Caco-2 (cell line): Measurements from ENCODE around the gene PLXNA4. TPM values are rescaled to one million over a fixed set of nuclear protein-coding genes. Genes with fewer than 3 reads are reported as not detected.

Experiments used
- BruUV-seq: library from RNA; stranded (reverse); fragments of 400-500 nt; replicated peaks from 2 replicates; lab custom pipeline; 2021; lab: Mats Ljungman, UMichigan
- CTCF ChIA-PET: fragments of 300-600 bp; sonication (Branson Sonifier 250); formaldehyde crosslinking; loops from one replicate; lab custom pipeline; 2022; ENCODE audit warnings: antibody characterized with exemption; lab: Charles Lee
- POLR2A ChIA-PET: fragments of 300-600 bp; sonication (Branson Sonifier 250); formaldehyde crosslinking; loops from one replicate; lab custom pipeline; 2022; ENCODE audit warnings: antibody characterized with exemption; lab: Charles Lee
- DNase-seq, 2 experiments: peaks; one replicate each; pipeline versions ENCODE4 v3.0.0 to v3.0.0-alpha.2; 2020 to 2022
- H3K27me3 ChIP-seq: replicated peaks from 2 replicates; pipeline ENCODE4 v1.6.0; 2011; ENCODE audit warnings: low read length; ENCODE audit not compliant: control insufficient read depth, insufficient read depth
- H3K36me3 ChIP-seq: 2 replicates; pipeline ENCODE4 v1.5.1; 2011; ENCODE audit warnings: low read length; ENCODE audit not compliant: control insufficient read depth, insufficient read depth
- H3K4me1 ChIP-seq: fragments of 250-450 bp; sonication (Bioruptor Pico); 2 replicates; pipeline ENCODE4 v1.5.1; 2020; ENCODE audit warnings: mild to moderate bottlenecking
- H3K4me3 ChIP-seq: 2 replicates; pipeline ENCODE4 v1.5.1; 2011; ENCODE audit warnings: low read depth, mild to moderate bottlenecking, control low read depth, low read length
- H3K9me3 ChIP-seq: fragments of 250-450 bp; sonication (Bioruptor Pico); 2 replicates; pipeline ENCODE4 v1.5.1; 2020; ENCODE audit warnings: mild to moderate bottlenecking, moderate library complexity
- H3K27ac Mint-ChIP-seq: one replicate; pipeline ENCODE4 v1.8.0; 2022; ENCODE audit warnings: mixed read lengths; ENCODE audit not compliant: unreplicated experiment
- H3K27me3 Mint-ChIP-seq: one replicate; pipeline ENCODE4 v1.8.0; 2022; ENCODE audit warnings: mixed read lengths; ENCODE audit not compliant: insufficient read depth, unreplicated experiment
- H3K36me3 Mint-ChIP-seq: one replicate; pipeline ENCODE4 v1.8.0; 2022; ENCODE audit warnings: mild to moderate bottlenecking, mixed read lengths; ENCODE audit not compliant: insufficient read depth, unreplicated experiment
- H3K4me1 Mint-ChIP-seq: one replicate; pipeline ENCODE4 v1.8.0; 2022; ENCODE audit warnings: low read depth, mixed read lengths; ENCODE audit not compliant: unreplicated experiment
- H3K4me3 Mint-ChIP-seq: one replicate; pipeline ENCODE4 v1.8.0; 2022; ENCODE audit warnings: mild to moderate bottlenecking, moderate library complexity, mixed read lengths; ENCODE audit not compliant: unreplicated experiment
- H3K9me3 Mint-ChIP-seq: one replicate; pipeline ENCODE4 v1.8.0; 2022; ENCODE audit warnings: mixed read lengths; ENCODE audit not compliant: unreplicated experiment
- CTCF ChIP-seq, 2 experiments: fragments of 200-600 bp in 1 of 2; IDR thresholded peaks; 1 replicate in 1 of 2; 2 replicates in 1 of 2; pipeline versions ENCODE4 v1.5.1 to v1.8.0; 2011 to 2022; ENCODE audit warnings: antibody characterized with exemption in 1 of 2, control low read depth in 1 of 2, inconsistent platforms in 1 of 2, low read depth in 1 of 2, low read length in 1 of 2, mild to moderate bottlenecking in 1 of 2, moderate library complexity in 1 of 2; ENCODE audit not compliant: insufficient read depth in 1 of 2, severe bottlenecking in 1 of 2, unreplicated experiment in 1 of 2
- intact Hi-C: fragments of 100-400 bp; cut with micrococcal nuclease; formaldehyde crosslinking; loops from one replicate; pipeline ENCODE4 v1.10.0; 2022; ENCODE audit not compliant: unreplicated experiment
- total RNA-seq: library from RNA; stranded (reverse); gene quantifications from 2 replicates; pipeline ENCODE4 v1.2.3, GENCODE V29; 2022

Gene PLXNA4
- total RNA-seq, 1 experiment from 2014 or later = 0.43 TPM

GRCh38 chr7:132471515-132471914 is 104.8 kb downstream of the PLXNA4 start:
- BruUV-seq = no TSS peak
- intact Hi-C loops = no loop called here
- DNase-seq = no peak
- no peak for TF ChIP-seq CTCF (IDR thresholded peaks at IDR 0.05; ENCODE audit: insufficient read depth in 1 of 2, low read depth in 1 of 2, low read length in 1 of 2, severe bottlenecking in 1 of 2, unreplicated experiment in 1 of 2)
- H3K9me3 Mint-ChIP-seq = no peaks in the 10 kb centered on the region
- H3K4me1 Mint-ChIP-seq = no peaks in the 10 kb centered on the region
- H3K27me3 Mint-ChIP-seq = peaks cover 21% of the 10 kb centered on the region
- H3K36me3 Mint-ChIP-seq = no peaks in the 10 kb centered on the region
- CTCF ChIA-PET = no interaction called here
- H3K9me3 ChIP-seq = no peaks in the 10 kb centered on the region
- no peaks in the 10 kb centered on the region; the same call in 1 of the 2 replicates for H3K27me3 ChIP-seq
- no peaks in the 10 kb centered on the region for H3K4me1 ChIP-seq
- POLR2A ChIA-PET = no interaction called here
- H3K4me3 ChIP-seq = no peak overlapping the region
- H3K36me3 ChIP-seq = no peaks in the 10 kb centered on the region
- H3K4me3 Mint-ChIP-seq = no peak overlapping the region
- H3K27ac Mint-ChIP-seq = no peak overlapping the region

- Mint-ChIP-seq H3K27me3 (peaks cover 19% of the 10 kb centered on the region), H3K9me3 (no peaks in the 10 kb centered on the region), H3K4me1 (no peaks in the 10 kb centered on the region), H3K27ac (no peak overlapping the region), H3K4me3 (no peak overlapping the region), H3K36me3 (no peaks in the 10 kb centered on the region)
- Histone ChIP-seq H3K36me3 (no peaks in the 10 kb centered on the region), H3K4me1 (no peaks in the 10 kb centered on the region), H3K27me3 (no peaks in the 10 kb centered on the region; the same call in 1 of the 2 replicates), H3K4me3 (no peak overlapping the region), H3K9me3 (no peaks in the 10 kb centered on the region)
- CTCF ChIA-PET = no interaction called here
- no peak for DNase-seq
- intact Hi-C loops = no loop called here
- POLR2A ChIA-PET = no interaction called here
- BruUV-seq = no TSS peak
- no peak for TF ChIP-seq CTCF (IDR thresholded peaks at IDR 0.05; ENCODE audit: insufficient read depth in 1 of 2, low read depth in 1 of 2, low read length in 1 of 2, severe bottlenecking in 1 of 2, unreplicated experiment in 1 of 2)
Observed at GRCh38 chr7:132469681-132470080, 106.6 kb downstream of the PLXNA4 start.

GRCh38 chr7:132469264-132469663 is 107.0 kb downstream of the PLXNA4 start:
- Mint-ChIP-seq H3K4me1 (no peaks in the 10 kb centered on the region), H3K9me3 (no peaks in the 10 kb centered on the region), H3K27me3 (peaks cover 18% of the 10 kb centered on the region), H3K36me3 (no peaks in the 10 kb centered on the region), H3K27ac (no peak overlapping the region), H3K4me3 (no peak overlapping the region)
- Histone ChIP-seq H3K27me3 (no peaks in the 10 kb centered on the region; the same call in 1 of the 2 replicates), H3K36me3 (no peaks in the 10 kb centered on the region), H3K4me3 (no peak overlapping the region), H3K4me1 (no peaks in the 10 kb centered on the region), H3K9me3 (no peaks in the 10 kb centered on the region)
- DNase-seq = no peak
- POLR2A ChIA-PET = no interaction called here
- no TSS peak for BruUV-seq
- intact Hi-C loops = no loop called here
- TF ChIP-seq CTCF (IDR thresholded peaks at IDR 0.05; ENCODE audit: insufficient read depth in 1 of 2, low read depth in 1 of 2, low read length in 1 of 2, severe bottlenecking in 1 of 2, unreplicated experiment in 1 of 2) = no peak
- CTCF ChIA-PET = no interaction called here
